K562 (cell line): ENCODE measurements around the gene HBB. TPM values are rescaled to one million over a fixed set of nuclear protein-coding genes. Genes with fewer than 3 reads are reported as not detected.

Experiments
- COPS2 ChIP-seq: fragments of 450-650 bp; conservative IDR thresholded peaks from 2 replicates; pipeline ENCODE4 v1.6.1; 2016; ENCODE audit warnings: mild to moderate bottlenecking, moderate library complexity
- CTCFL ChIP-seq: IDR thresholded peaks from 2 replicates; pipeline ENCODE4 v1.6.1; 2011; ENCODE audit warnings: borderline replicate concordance, low read depth, mild to moderate bottlenecking, moderate library complexity, low read length; ENCODE audit not compliant: insufficient read depth, poor library complexity, severe bottlenecking
- DDX20 ChIP-seq: fragments of 450-650 bp; IDR thresholded peaks from 2 replicates; pipeline ENCODE4 v1.6.1; 2016; ENCODE audit warnings: missing genetic modification characterization, low read depth, mild to moderate bottlenecking, missing compliant biosample characterization, moderate library complexity
- DPF2 ChIP-seq: fragments of 450-650 bp; IDR thresholded peaks from 2 replicates; pipeline ENCODE4 v1.6.1; 2016
- EZH2 ChIP-seq: IDR thresholded peaks from 2 replicates; pipeline ENCODE4 v1.6.1; 2012; ENCODE audit warnings: low read depth, mild to moderate bottlenecking, inconsistent platforms, low read length, borderline replicate concordance
- LCOR ChIP-seq: sonication (generic); formaldehyde crosslinking; IDR thresholded peaks from 2 replicates; pipeline ENCODE4 v1.8.0; 2022; ENCODE audit warnings: mild to moderate bottlenecking, missing genetic modification reagents
- NR2C1 ChIP-seq, 2 experiments: fragments of 450-650 bp; IDR thresholded peaks; 2 replicates each; pipeline ENCODE4 v1.6.1; 2017; ENCODE audit warnings: mild to moderate bottlenecking in 2 of 2, antibody characterized with exemption in 1 of 2, inconsistent platforms in 1 of 2, missing compliant biosample characterization in 1 of 2, missing genetic modification characterization in 1 of 2
- PHB2 ChIP-seq: fragments of 450-650 bp; IDR thresholded peaks from 2 replicates; pipeline ENCODE4 v1.6.1; 2017; ENCODE audit warnings: low read depth
- PREB ChIP-seq: sonication (generic); formaldehyde crosslinking; IDR thresholded peaks from 2 replicates; pipeline ENCODE4 v1.8.1; 2023; ENCODE audit warnings: mild to moderate bottlenecking, missing genetic modification reagents
- SMARCB1 ChIP-seq: IDR thresholded peaks from 2 replicates; pipeline ENCODE4 v1.6.1; 2011; ENCODE audit warnings: improper control_type of control experiment, low read depth; ENCODE audit not compliant: insufficient read length
- SNIP1 ChIP-seq: fragments of 450-650 bp; IDR thresholded peaks from 2 replicates; pipeline ENCODE4 v1.7.1; 2017; ENCODE audit warnings: low read depth, mild to moderate bottlenecking
- TARDBP ChIP-seq: fragments of 450-650 bp; IDR thresholded peaks from 2 replicates; pipeline ENCODE4 v1.6.1; 2016
- TCF7L2 ChIP-seq: fragments of 150-350 bp; IDR thresholded peaks from 2 replicates; pipeline ENCODE4 v1.6.1; 2016; ENCODE audit warnings: low read depth, mild to moderate bottlenecking, low read length, moderate library complexity
- THRB ChIP-seq: fragments of 450-650 bp; formaldehyde crosslinking; conservative IDR thresholded peaks from 2 replicates; pipeline ENCODE4 v1.4.0; 2022; ENCODE audit warnings: mild to moderate bottlenecking, missing genetic modification characterization
- TRIM25 ChIP-seq: fragments of 450-650 bp; IDR thresholded peaks from 2 replicates; pipeline ENCODE4 v1.7.0; 2016; ENCODE audit warnings: borderline replicate concordance
- TSHZ1 ChIP-seq: fragments of 250-450 bp; sonication (Bioruptor Pico); IDR thresholded peaks from 2 replicates; pipeline ENCODE4 v1.4.0; 2020; ENCODE audit warnings: mild to moderate bottlenecking, moderate library complexity
- ZNF511 ChIP-seq: sonication (generic); formaldehyde crosslinking; IDR thresholded peaks from 2 replicates; pipeline ENCODE4 v1.8.0; 2022; ENCODE audit warnings: mild to moderate bottlenecking, missing genetic modification reagents
- ZNF766 ChIP-seq: fragments of 200-800 bp; sonication (Bioruptor generic); conservative IDR thresholded peaks from 2 replicates; pipeline ENCODE4 v1.6.1; 2016; ENCODE audit warnings: missing genetic modification characterization, missing compliant biosample characterization
- polyA plus RNA-seq, 8 experiments: library from polyadenylated mRNA; depleted of rRNA in 4 of 8; stranded (reverse) in 5 of 8; unstranded in 3 of 8; fragments of >200 nt; fragmentation: Nextera tagmentation in 2 of 8; fragmentation: Illumina TruSeq in 1 of 8; extraction: Ambion mirVana in 2 of 8; extraction: Trizol in 1 of 8; gene quantifications; 2 replicates each; pipeline versions ENCODE4 v1.2.1 to v1.2.3, GENCODE V29; 2011 to 2014; ENCODE audit warnings: inconsistent platforms in 1 of 8, missing spikeins in 1 of 8
- total RNA-seq, 7 experiments: library from RNA; depleted of rRNA in 6 of 7; stranded (reverse); fragments of >200 nt in 6 of 7; fragmentation: Illumina TruSeq in 2 of 7; extraction: Trizol in 2 of 7; gene quantifications; 2 replicates each; pipeline versions ENCODE4 v1.2.1 to v1.2.3, GENCODE V29; 2011 to 2021; ENCODE audit warnings: low replicate concordance in 1 of 7

The HBB gene
- total and polyA plus RNA-seq, 9 of the 15 experiments (the other 6 are each of a cell fraction or from before 2014, with no cell fraction given): 0.33 to 3.4 (median 1.2) TPM; not detected in 2

GRCh38 chr11:5232176-5232575, 5.3 kb upstream of the HBB start (continued):
- TF ChIP-seq ZNF511: no peak
- no peak for TF ChIP-seq TARDBP
- TF ChIP-seq NR2C1 (IDR thresholded peaks at IDR 0.05): peak; percentile 26; the same call in 1 of the 2 replicates
- TF ChIP-seq NR2C1 (tag; IDR thresholded peaks at IDR 0.05): no peak
- TF ChIP-seq ZNF766 (CRISPR knock-in tag): 0 out of 2 replicates have a peak, but pooled peaks have one; percentile 28
- no peak for TF ChIP-seq SNIP1
- no peak for TF ChIP-seq TCF7L2
- no peak for TF ChIP-seq TSHZ1
- TF ChIP-seq EZH2: no peak
- TF ChIP-seq SMARCB1: no peak
- no peak for TF ChIP-seq TRIM25
- no peak for TF ChIP-seq PHB2
- no peak for TF ChIP-seq COPS2
- TF ChIP-seq THRB: no peak
- 0 out of 2 replicates have a peak, but pooled peaks have one; percentile 17 for TF ChIP-seq DPF2
- TF ChIP-seq DDX20 (tag): no peak
- no peak for TF ChIP-seq LCOR (CRISPR knock-in tag)
- TF ChIP-seq CTCFL: no peak
- no peak for TF ChIP-seq PREB (CRISPR knock-in tag)
